ENCODE measurements around the gene KRTAP3-3. TPM values are rescaled to one million over a fixed set of nuclear protein-coding genes. Genes with fewer than 3 reads are reported as not detected.

Gene KRTAP3-3
- total and polyA plus RNA-seq, 7 donors: not detected

GRCh38 chr17:40960144-40960543 lies 33.8 kb downstream of the KRTAP3-3 start:
- WGBS, 3 donors: 45 to 57% (median 45%) methylated on average over 10 of the region's 10 CpGs
- no peak overlapping the region for H3K27ac ChIP-seq
- no peaks in the 10 kb centered on the region for H3K36me3 ChIP-seq (ENCODE audit: insufficient read depth in 1 of 2, low read depth in 1 of 2)
- TF ChIP-seq, protein P1, sequence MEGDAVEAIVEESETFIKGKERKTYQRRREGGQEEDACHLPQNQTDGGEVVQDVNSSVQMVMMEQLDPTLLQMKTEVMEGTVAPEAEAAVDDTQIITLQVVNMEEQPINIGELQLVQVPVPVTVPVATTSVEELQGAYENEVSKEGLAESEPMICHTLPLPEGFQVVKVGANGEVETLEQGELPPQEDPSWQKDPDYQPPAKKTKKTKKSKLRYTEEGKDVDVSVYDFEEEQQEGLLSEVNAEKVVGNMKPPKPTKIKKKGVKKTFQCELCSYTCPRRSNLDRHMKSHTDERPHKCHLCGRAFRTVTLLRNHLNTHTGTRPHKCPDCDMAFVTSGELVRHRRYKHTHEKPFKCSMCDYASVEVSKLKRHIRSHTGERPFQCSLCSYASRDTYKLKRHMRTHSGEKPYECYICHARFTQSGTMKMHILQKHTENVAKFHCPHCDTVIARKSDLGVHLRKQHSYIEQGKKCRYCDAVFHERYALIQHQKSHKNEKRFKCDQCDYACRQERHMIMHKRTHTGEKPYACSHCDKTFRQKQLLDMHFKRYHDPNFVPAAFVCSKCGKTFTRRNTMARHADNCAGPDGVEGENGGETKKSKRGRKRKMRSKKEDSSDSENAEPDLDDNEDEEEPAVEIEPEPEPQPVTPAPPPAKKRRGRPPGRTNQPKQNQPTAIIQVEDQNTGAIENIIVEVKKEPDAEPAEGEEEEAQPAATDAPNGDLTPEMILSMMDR (IDR thresholded peaks at IDR 0.05): no peak
- no peak overlapping the region for H3K4me3 ChIP-seq
- ATAC-seq: no peak
- no peaks in the 10 kb centered on the region for H3K9me3 ChIP-seq
- DNase-seq: no peak
- intact Hi-C loops (cut with DNase I): no loop called here
- H3K4me1 ChIP-seq: no peaks in the 10 kb centered on the region
- H3K27me3 ChIP-seq (ENCODE audit: insufficient read depth in 3 of 3, low read length in 2 of 3): peaks cover 0 to 9% (median 0%) of the 10 kb centered on the region in 3 donors

DNA sequence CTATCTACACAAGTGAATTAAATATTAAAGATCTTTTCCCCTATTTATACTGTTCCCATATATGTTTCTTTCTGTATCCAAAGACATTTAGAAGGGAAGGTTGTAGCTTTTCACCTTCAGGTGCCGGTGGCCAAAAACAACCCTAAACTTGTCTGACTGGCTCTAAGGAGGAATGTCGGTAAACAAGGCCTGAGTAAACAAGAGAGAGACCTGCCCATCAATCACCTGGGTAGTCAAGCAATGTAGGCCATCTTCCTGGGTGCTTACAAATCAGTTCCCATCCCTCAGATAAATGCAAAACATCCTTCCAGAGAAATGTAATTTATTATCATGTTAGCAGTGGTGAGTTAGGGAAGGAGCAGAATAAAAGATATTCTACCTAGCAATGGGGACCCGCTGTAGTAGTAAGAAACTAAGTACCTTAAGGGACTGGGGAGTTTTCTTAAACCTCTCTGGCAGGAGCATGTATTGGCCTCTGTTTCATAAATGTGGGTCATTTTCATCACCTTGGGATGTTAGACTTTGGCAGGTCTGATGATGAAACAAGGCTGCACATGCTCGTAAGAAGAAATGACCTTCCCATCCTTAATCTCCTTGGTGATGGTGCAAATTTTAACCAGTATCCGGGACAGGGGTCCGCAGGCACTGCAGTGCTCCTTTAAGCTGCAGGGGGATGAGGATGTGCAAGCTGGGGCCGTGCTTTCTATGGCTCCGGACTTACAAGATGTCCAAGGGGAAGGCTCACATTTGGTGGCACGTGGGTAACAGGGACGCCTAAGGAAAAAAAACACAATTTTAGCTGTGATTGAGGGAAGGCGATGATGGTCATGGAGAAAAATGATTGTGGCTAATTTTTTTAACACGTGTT lies 35.6 kb downstream of the KRTAP3-3 start:
- intact Hi-C loops (cut with DNase I): no loop called here
- 79 to 81% (median 80%) methylated on average over 12 of the region's 12 CpGs for WGBS, 3 donors
- ATAC-seq: no peak
- Histone ChIP-seq H3K4me1 (no peaks in the 10 kb centered on the region), H3K27me3 (ENCODE audit: insufficient read depth in 3 of 3, low read length in 2 of 3) (peaks cover 0 to 9% (median 0%) of the 10 kb centered on the region in 3 donors), H3K4me3 (no peak overlapping the region), H3K9me3 (no peaks in the 10 kb centered on the region), H3K36me3 (ENCODE audit: insufficient read depth in 1 of 2, low read depth in 1 of 2) (no peaks in the 10 kb centered on the region), H3K27ac (no peak overlapping the region)
- DNase-seq: no peak
- TF ChIP-seq, protein P1 (IDR thresholded peaks at IDR 0.05): no peak

- ATAC-seq (no peak), DNase-seq (no peak)
- no peaks in the 10 kb centered on the region for H3K36me3 ChIP-seq (ENCODE audit: insufficient read depth in 1 of 2, low read depth in 1 of 2)
- intact Hi-C loops (cut with DNase I): no loop called here
- peaks cover 9% of the 10 kb centered on the region for H3K4me1 ChIP-seq
- no peak overlapping the region for H3K27ac ChIP-seq
- no peak overlapping the region for H3K4me3 ChIP-seq
- TF ChIP-seq, protein P1 (IDR thresholded peaks at IDR 0.05): no peak
- H3K9me3 ChIP-seq: no peaks in the 10 kb centered on the region
- WGBS, 3 donors: 79 to 88% (median 81%) methylated on average over 8 of the region's 8 CpGs
- peaks cover 0 to 4% (median 0%) of the 10 kb centered on the region in 3 donors for H3K27me3 ChIP-seq (ENCODE audit: insufficient read depth in 3 of 3, low read length in 2 of 3)
These were observed 37.3 kb downstream of the KRTAP3-3 start for GRCh38 chr17:40956401-40957254.

GRCh38 chr17:40953881-40954280 lies 40.1 kb downstream of the KRTAP3-3 start:
- intact Hi-C loops (cut with DNase I): no loop called here
- WGBS, 3 donors: 70 to 80% (median 73%) methylated on average over 2 of the region's 2 CpGs
- H3K4me3 ChIP-seq: no peak overlapping the region

More at GRCh38 chr17:40953881-40954280, 40.1 kb downstream of the KRTAP3-3 start:
- ATAC-seq: peak in 1 of 4 donors; percentile 41
- TF ChIP-seq, protein P1 (IDR thresholded peaks at IDR 0.05): no peak
- no peaks in the 10 kb centered on the region for H3K36me3 ChIP-seq (ENCODE audit: insufficient read depth in 1 of 2, low read depth in 1 of 2)
- peaks cover 0 to under 1% (median 0%) of the 10 kb centered on the region in 3 donors for H3K27me3 ChIP-seq (ENCODE audit: insufficient read depth in 3 of 3, low read length in 2 of 3)
- no peaks in the 10 kb centered on the region for H3K9me3 ChIP-seq
- DNase-seq: no peak
- H3K4me1 ChIP-seq: peaks cover 9% of the 10 kb centered on the region
- no peak overlapping the region for H3K27ac ChIP-seq

Measured in psoas muscle (tissue), 8 donors.